ENCODE data around the gene EEFSEC.

DNA sequence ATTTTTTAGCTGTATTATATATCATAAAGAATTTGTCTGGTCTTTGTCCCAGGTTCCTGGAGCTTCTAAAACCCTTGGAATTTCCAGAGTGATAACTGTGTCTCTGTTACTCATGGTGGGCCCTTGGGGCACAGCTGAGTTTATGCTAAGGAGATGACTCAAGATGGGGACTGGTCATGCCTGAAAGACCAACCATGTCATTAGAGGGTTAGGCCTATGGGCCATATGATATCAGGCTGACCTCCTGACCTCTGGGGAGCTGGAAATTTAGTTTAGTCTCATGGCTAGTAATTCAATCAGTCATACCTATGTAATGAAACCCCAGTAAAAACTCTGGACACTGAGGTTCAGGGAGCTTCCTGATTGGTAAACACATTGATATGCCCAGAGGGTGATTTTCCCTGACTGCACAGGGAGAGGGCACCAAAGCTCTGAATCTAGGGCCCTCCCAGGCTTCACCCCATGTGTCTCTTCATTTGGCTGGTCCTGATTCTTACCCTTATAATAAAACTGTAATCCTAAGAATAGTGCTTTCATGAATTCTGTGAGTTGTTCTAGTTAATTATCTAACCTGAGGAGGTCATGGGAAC, 69.6 kb downstream of the EEFSEC start:
- TF ChIP-seq, protein P1, sequence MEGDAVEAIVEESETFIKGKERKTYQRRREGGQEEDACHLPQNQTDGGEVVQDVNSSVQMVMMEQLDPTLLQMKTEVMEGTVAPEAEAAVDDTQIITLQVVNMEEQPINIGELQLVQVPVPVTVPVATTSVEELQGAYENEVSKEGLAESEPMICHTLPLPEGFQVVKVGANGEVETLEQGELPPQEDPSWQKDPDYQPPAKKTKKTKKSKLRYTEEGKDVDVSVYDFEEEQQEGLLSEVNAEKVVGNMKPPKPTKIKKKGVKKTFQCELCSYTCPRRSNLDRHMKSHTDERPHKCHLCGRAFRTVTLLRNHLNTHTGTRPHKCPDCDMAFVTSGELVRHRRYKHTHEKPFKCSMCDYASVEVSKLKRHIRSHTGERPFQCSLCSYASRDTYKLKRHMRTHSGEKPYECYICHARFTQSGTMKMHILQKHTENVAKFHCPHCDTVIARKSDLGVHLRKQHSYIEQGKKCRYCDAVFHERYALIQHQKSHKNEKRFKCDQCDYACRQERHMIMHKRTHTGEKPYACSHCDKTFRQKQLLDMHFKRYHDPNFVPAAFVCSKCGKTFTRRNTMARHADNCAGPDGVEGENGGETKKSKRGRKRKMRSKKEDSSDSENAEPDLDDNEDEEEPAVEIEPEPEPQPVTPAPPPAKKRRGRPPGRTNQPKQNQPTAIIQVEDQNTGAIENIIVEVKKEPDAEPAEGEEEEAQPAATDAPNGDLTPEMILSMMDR (IDR thresholded peaks at IDR 0.05), result no peak
- TF ChIP-seq POLR2AphosphoS5 (IDR thresholded peaks at IDR 0.05), result no peak

Measured in breast epithelium (tissue), 3 donors.